ENCODE results near the gene RAB40B.

DNA sequence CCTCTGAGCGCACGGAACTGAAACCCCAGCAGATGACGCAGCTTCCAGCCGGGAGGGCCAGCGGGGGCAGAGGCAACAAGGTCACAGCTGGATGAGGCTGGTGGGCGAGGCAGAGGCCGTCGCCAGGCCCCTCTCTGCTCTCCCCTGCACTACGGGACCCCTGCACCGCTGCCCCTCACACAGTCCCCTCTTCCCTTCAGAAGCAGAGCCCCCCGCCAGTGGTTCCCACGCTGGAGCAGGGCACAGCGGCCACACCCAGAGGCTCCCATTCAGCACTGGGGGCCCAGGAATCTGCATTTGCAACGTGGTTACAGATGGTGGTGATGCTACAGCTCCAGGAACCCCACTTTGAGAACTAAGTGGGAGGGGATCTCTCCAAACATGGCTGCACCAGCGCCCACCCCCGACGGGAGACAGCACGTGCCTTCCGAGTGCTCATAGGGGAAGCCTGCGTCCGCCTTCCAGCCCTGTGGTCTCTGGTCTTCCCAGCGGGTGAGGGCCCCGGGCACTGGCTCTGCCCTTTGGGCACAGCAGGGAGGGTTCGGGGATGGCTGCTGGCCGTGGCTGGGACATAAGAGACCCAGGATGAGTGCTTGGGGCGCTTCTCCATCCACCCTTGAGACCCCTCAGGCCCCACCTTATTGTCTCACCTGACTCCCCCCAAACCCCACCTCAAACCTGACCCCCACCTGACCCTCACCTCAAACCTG, 4.7 kb upstream of the RAB40B start:
- TF ChIP-seq CTCF (IDR thresholded peaks at IDR 0.05) (no peak), POLR2A (IDR thresholded peaks at IDR 0.05) (no peak), POLR2AphosphoS5 (IDR thresholded peaks at IDR 0.05) (no peak), EP300 (IDR thresholded peaks at IDR 0.05) (no peak)
